NOMO-1 treated with dmso at 0.1 percent for 144 hours (cell line): Measurements from ENCODE around the gene TRAM2.

ENCODE experiments used
- DNase-seq: peaks from one replicate; lab custom pipeline; 2025; ENCODE audit not compliant: unreplicated experiment; lab: John Stamatoyannopoulos, UW

The TRAM2 gene

DNA sequence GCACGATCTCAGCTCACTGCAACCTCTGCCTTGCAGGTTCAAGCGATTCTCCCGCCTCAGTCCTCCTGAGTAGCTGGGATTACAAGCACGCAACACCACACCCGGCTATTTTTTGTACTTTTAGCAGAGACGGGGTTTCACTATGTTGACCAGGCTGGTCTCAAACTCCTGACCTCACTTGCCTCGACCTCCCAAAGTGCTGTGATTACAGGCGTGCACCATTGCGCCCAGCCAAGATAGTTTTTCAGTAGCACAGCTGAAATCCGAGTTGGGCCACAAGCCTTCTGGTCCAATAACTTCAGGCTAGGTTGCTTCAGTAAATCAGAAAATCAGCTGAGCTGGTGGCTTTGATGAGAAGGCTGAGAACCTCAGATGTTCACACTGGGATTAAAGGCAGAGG, 65.7 kb downstream of the TRAM2 start:
- DNase-seq: no peak

DNA sequence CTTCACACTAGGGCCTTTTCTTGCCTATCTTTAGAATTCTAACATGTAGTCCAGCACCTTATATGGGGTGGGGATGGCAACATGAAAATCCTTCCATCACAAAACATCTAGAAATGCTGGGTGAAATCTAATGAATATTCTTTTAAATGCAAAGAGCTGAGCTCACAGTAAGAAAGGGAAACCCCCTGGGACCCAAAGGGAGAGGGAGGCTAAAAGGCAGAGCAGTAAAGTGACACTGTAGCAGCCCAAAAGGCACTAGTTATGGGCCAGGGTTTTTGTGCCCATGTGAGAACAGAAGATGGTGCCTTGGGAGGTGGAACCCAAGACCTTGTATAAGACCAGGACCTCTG, 66.7 kb downstream of the TRAM2 start:
- DNase-seq: no peak

DNA sequence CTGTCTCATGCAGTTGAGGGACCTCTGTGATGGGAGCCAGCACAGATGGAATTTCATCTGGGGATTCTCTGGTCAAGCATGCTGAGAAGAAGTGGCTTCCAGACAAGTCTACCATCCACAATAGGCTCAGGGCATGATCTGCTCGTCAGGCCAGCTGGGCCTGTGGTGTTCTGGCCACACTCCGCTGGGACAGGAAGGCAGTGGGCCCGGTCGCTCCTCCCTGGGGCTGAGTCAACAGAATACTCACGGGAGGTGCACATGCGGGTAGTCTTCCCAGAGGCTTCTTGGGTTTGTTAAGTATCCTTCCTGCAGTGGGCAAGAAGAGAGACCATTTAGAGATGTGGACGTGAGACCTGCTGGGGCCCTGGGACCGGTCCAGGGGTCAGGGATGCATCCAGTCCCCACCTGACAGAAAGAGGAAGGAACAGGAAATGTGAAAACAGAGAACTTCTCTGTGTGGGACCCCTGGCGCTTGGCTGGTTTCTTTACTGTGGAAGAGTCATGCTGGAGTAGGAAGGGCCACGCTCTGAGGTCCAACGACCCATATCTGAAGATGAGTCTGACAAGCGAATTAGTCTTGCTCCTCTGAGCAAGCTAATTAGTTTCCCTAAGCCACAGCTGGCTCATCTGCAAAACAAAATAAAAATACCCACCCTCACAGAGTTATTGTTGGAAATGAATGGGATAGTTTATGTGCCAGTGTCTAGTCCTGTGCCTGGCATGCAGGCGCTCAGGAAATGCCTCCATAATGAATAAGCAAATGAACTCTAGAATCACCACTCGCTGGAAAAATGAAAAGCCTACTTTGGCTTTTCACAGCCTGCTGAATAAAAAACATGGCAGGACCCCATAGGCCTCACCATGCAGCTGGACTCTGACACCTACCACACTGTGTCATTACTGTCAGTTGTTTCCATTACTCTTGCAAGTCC, 67.3 kb downstream of the TRAM2 start:
- no peak for DNase-seq

DNA sequence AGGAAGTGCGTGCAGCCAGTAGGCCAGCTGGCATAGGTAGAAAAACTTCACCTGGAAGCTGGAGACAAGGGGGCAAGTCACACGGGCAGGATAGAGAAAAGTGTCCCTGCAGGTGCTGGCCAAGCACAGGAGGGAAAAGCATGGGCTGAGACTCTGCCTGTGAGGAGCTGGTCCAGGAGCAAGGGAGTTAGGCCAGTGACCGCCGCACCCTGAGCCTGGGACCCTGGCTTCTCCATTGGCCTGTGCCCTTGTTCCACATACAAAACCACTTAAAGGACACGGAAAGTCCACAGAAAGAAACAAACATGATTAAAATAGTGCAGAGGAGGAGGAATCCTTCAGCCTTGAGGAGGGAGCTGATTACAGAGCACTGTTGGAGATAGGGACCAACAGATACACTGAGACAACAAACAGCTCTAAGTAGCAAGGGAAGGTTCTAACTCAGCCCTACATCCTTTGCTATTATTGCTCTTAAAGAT, 68.6 kb downstream of the TRAM2 start:
- no peak for DNase-seq

DNA sequence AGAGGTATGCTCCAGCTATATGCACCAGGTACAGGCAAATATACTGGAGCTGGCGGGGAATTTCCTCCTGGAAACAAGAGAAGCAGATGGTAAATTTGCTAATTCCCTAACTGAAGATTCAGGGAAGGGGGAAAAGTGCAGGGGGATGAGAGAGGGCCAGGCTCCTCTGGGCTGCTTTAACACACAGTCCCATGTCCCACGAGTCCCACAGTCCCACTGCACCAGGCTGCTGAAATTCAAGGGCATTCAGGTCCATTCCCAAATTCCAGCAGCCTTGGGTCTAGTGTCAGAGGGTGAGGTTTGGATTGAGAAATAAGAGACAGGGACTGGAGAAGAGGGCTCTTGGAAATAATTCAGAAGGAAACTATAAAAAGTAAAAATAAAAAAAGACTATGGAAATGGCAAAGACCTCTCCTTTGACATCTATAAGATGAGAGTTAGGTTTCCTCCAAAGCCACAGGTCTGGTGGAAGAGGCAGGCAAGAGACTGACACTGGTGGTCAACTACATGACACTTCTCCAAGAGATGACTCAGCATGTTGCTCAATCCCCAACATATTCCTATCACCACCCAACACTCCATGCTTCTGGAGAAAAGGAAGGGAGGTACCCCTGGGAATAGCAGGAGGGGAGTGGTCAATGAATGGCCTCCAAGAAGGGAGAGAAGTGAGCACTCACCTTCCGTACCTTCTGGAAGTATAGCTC, 69.2 kb downstream of the TRAM2 start:
- no peak for DNase-seq

DNA sequence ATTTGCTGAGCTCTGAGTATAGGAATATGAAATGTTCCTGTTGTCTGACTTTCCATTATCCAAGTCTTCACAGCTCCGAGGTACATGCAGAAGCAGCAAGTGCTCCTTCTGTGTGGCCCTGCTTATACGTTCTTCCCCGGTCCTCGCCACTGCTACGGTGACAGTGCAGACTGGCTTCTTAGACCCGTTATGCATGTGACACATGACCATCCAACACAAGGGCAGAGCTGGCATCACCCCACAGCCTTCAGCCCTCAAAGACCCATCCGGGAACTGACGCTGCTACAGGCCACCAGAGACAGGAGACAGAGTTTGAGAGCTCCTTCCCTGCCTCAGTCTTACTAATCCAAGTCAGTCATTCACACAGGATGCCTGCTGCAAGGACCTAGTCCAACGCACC, 70.4 kb downstream of the TRAM2 start:
- DNase-seq: no peak

DNA sequence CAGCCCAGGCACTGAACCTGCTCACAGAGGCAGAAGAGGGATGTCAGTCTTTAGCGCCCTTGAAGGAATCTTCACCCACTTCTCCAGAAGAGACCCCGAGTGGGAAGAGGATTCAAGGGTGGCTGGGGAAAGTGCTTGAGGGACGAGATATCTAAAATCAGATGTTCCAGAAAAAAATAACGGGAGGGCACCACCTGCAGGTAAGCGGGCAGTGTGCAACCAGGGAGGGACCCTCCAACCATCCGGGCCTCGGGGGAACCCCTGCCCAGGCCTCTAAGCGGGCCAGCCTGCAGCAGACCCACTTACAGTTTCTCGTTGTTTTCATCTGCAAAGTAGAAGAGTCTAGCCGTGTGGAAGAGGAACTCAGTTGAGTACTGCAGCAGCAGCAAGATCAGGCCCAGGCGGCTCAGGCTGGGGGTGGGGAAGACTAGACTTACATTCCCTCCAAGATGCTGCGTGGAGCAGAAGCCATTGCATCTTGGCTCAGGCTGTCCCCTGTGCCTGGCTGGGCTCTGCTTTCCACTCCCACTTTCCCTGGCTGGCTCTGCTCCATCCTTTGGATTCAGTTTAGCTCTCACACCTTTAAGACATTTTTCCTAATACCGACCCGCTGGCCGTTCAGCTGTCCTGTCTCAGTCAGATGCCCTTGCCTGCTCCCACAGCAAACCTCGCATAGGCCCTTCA, 71.0 kb downstream of the TRAM2 start:
- no peak for DNase-seq

DNA sequence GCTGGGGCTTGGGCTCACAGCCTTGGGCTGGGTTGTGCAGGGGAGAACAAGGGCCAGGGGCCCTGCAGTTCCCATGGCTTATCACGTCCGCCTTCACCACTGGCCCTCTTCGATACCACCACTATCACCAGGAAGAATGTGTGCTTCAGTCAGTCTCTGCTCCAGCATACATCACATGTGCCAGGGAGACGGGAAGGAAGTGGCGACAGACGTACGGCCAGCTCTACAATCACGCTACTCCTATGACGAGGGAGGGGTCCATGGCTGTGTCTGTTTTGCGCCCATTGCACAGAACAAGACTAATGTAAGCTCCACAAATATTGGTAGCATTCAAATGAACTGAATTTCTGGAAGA, 72.1 kb downstream of the TRAM2 start:
- DNase-seq: no peak

DNA sequence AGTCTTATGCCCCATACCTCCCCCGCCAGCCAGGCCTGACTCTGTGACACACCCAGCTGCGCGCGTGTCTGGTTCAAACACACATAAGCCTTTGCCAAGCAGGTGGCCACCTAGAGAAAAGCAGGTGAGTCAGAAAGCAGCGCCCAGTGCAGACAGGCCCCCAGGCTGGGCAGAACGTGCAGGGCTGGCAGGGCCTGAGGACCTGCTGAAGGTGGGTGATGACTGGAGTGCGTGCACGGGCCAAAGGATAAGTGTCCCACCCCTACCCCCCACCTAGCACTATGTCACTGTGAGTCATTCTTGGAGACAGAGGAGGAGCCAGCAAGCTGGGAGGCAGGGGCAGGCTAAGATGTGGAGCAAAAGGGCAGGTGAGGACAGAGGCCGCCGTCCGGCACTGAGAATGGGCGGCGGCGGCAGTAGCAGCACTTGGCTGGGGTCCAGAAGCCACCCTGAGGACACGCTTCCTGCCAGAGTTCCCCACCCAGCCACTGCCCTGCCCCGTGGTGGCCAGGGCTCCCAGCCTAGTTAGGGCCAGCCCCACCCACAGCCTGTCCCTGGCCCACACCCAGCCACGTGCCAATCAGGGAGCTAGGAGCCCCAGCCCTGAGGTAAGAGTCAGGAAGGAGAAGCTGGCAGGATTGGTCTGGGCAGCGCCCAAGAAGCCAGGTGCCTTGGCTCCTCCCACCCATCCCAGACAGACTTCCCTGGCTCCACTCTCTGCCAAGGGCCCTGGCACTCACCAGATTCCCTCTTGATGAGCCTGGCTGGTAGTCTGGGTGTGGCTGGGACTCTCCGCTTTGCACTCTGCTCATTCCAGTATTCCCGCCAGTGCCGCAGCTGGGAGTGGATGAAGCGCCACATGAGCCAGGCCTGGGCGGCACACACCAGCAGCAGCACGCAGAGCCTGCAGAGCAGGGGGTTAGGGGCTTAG, 72.7 kb downstream of the TRAM2 start:
- DNase-seq: no peak

DNA sequence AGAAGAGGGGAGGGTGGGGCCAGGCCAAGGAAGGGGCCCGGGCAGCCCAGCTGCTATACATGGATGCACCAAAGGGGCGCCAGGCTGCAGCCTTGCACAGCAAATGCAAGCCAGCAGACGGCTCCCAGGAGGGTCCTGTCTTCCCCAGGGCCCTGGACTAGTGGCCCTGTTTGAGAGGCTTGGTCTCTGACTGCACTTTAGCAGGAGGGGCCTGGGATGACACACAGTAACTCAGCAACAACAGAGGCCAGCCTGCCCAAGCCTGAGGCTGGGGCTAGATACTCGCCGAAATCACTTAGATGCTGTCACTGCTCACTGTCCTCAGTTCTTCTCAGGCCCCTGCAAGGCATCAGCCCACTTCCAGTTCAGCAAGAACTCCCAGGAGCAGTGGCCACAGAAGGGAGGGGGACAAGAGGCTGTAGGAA, 73.5 kb downstream of the TRAM2 start:
- no peak for DNase-seq

DNA sequence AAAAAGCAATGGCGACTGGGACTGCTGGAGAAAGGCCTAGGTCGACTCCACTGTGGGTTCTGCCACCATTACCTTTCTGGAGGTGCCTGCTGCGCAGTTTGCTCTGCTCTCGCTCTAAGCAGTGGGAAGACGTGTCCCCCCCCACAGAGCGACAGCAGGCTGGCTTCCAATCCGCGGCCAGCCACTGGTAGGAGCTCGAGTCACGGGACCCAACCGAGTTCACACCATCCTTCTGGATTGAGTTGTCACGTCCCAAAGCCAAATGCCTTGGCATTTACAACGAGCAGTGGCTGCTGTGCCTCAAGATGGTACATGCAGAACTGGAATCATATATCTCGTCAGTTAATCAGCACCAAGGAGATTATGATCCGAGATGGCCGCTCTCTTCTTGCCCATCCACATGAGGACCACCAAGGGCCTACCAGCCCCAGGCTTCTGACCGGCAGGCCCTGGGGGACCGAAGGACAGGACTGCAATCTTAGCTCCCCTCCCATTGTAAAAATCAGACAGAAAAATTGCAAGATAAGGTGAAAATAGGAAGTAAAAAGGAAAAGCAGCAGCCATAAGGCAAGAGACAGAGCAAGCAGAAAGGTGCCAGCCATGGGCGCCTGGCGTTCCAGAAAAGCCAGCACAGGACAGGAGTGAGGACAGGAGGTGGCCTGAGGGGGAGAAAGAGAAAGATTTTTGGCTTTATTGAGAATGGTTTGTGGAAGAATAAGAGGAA, 74.4 kb downstream of the TRAM2 start:
- no peak for DNase-seq

DNA sequence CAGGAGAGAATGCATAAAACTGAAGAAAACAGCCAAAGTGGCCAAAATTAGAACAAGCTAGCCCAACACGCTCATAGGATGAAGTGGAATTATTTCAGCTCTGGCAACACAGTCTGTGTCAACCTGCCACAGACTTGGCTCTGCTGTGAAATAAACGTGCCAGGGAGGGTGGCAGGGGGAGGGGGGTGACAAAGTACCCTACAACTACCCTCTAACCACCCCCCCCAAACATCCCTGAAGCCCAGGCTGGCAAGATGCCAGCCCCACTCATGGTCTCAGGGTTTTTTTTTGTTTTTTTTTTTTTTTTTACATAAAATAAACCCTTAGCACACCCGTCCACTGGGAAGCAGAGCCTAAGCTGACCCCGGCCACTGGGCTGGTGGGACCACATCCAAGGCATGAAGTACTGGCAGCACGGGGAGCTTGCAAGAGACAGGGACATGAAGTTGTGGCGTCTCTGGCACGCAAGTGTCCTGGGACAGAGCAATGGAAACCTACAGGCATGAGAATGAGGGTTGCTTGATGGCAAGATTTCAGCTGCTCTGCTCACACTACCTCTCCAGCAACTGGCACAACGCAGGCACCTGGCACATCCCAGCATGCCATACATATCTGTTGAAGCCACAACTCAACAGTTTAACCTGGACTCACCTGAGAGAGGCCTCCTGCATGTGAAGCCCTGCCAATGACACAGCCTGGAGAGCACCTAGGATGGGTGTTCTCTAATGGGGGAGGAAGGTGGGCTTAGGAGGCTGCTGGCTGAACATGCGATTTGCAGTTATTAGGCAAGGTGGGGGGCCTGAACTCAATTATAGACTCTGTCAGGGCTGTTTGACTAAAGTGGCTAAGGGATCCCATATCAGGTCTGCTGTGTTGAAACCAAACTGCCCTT, 76.4 kb downstream of the TRAM2 start:
- no peak for DNase-seq

DNA sequence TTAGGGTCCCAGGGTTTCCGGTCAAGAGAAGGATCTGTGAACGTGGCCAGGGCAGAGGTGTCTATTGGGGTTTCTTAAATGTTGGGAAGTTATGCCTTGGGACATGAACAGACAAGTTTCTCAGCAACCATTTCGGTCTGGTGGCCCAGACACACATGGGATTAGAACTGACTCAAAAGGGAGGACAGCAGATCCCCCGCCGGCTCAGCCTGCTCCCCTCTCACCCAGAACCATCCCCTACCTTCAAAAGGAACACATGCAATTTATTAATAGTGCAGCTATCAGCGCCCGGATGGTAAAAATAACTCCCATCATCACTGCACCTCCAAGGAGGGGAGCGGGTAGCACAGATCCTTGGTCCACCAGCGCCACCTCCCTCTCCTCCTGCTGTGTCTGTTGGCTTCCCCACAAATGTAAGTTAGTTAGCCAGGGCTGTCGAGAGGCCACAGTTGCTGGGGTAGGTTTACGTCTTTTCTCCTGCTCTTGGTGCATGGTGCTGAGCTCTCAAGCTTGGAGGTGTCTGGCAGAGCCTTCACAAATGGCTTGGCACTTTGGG, 77.1 kb downstream of the TRAM2 start:
- DNase-seq: no peak

DNA sequence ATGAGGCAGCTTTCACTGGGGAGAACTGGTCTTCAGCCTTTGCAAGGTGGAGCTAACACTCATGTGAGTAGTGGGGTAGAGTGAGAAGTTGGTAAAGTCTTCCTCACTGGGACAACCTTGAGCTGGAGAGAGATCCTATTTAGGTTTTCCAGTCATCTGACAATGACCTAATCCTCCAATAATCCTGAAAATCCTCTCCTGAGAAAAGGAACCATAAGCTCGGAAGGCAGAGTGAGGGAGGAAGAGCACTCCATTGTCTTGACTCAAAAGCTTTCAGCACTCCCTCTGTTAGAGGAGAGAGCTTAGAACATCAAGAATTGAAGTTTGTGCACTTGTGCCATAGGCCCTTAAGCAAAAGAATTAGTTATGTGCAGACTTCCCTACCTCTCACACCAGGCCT, 77.8 kb downstream of the TRAM2 start:
- DNase-seq: no peak

DNA sequence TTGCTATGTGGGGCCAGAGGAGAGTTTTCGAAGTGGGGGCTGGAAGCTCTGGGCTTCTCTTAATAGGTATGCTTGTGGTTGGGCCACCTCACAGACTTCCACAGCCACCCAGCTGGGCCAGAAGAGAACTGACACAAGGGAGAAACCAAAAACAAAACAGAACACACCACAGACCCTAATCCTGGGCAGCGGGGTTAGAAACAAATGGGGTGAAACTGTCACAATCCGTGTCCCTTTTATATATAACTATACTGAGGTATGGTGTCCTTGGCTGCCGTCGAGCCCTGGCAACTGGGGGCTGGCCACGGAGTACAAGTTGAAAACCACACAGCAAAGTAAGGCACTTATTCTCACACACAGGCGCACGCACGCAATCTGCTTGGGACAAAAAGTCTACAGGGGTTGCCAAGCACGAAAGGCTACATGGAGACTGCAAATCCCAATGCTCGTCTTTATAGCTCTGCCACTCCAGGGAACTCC, 78.3 kb downstream of the TRAM2 start:
- DNase-seq: no peak

DNA sequence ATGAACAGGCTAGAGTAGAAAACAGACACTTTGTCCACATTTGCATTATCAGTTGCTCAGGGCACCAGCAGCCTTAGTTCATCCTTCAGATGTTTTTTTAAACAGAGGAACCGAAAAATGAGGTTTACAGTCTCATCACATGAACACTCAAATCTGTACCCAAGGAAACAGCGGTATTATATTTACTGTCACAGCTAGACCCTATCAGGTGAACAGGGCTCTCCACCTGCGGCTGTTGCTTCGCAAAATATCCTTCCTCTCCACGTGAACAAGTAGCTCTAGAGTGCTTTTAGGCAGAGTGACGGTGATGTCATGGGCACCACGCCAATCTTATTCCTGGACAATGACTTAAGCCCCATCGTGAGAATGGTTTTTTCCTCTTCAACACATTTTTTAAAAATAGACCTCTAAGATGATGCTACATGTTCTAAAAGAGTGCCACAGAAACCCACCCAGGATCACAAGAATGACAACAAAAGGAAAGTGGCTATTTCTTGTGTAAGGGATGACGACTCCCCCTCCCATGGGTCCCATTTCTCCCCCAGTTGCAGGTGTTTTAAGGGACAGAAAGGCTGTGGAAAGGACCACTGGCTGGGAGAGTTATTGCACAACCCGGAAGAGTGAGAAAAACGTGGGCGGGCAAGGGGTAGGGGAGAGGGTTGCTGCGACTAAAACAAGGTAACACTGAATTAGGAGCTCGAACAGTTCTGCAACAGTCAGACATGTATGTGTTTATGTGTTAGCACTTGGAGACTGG, 79.0 kb downstream of the TRAM2 start:
- DNase-seq: no peak

DNA sequence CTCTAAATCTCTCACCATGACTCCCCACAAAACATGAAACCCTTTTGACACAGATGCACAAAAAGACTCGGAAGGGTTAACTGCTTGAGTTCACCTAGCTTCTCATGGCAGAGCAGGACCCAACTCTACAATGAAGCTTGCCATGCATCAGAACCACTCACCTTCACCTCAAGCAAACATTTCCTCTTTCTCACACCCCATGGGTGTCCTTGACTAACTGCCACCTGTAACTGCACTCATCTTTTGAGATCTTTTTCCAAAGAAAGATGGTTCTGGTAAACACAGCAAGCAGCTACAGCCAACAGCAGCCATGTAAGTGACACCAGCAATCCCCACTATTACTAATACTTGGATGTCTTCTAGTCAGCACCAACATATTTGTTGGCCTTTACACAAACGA, 80.2 kb downstream of the TRAM2 start:
- no peak for DNase-seq

DNA sequence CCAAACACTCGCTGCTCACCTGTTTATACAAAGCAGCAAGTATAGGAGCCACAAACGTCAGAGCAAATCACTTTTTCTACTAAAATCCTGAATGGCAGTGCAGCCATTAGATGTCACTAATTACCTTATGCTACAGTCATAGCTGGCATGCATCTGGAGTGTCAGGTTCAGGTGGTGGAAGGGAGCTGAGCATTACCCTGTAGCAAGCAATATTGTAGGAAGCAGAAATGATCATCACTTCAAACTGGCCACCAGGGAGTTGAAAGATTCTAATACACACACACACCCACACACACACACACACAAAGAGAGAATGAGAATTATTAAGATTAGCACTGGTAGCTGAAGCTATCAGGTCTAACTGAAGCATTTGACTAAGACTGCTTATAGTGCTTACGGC, 80.9 kb downstream of the TRAM2 start:
- DNase-seq: no peak
